Endothelial cell of umbilical vein (primary cell): ENCODE results near the gene TAMALIN. TPM values are rescaled to one million over a fixed set of nuclear protein-coding genes. Genes with fewer than 3 reads are reported as not detected.

Experiments
- BruUV-seq: library from RNA; stranded (reverse); fragments of 400-500 nt; replicated peaks from 2 replicates; lab custom pipeline; 2021; lab: Mats Ljungman, UMichigan
- CTCF ChIA-PET: fragments of 300-600, 350-600 bp; sonication (Branson Sonifier 250); formaldehyde crosslinking; loops from one replicate; lab custom pipeline; 2021; ENCODE audit warnings: antibody characterized with exemption, inconsistent platforms; lab: Charles Lee
- POLR2A ChIA-PET: fragments of 300-600, 350-600 bp; sonication (Branson Sonifier 250); formaldehyde crosslinking; loops from one replicate; lab custom pipeline; 2021; ENCODE audit warnings: antibody characterized with exemption, inconsistent platforms; lab: Charles Lee
- DNase-seq: peaks from one replicate; pipeline ENCODE4 v3.0.0-alpha.2; 2011; ENCODE audit warnings: low read depth, low spot score
- FAIRE-seq: peaks from 2 replicates; lab custom pipeline; 2011; peaks lifted over from hg19 to GRCh38; lab: Jason Lieb, UNC
- H2AFZ ChIP-seq: 2 replicates; pipeline ENCODE4 v1.6.0; 2012; ENCODE audit warnings: low read depth, low read length, control low read depth, inconsistent platforms
- H3K27ac ChIP-seq: 2 replicates; pipeline ENCODE4 v1.5.1; 2011; ENCODE audit warnings: low read depth, mild to moderate bottlenecking, control low read depth, low read length, moderate library complexity; ENCODE audit not compliant: insufficient read depth
- H3K27me3 ChIP-seq, 2 experiments: 2 replicates each; pipeline versions ENCODE4 v1.6.0 to v1.6.1; 2011; ENCODE audit warnings: low read length in 2 of 2, mixed read lengths in 1 of 2; ENCODE audit not compliant: control insufficient read depth in 2 of 2, insufficient read depth in 2 of 2
- H3K36me3 ChIP-seq, 2 experiments: 2 replicates in 1 of 2; 3 replicates in 1 of 2; pipeline ENCODE4 v1.5.1; 2011; ENCODE audit warnings: low read length in 2 of 2, mild to moderate bottlenecking in 1 of 2, moderate library complexity in 1 of 2; ENCODE audit not compliant: control insufficient read depth in 2 of 2, insufficient read depth in 2 of 2; ENCODE audit errors: extremely low read depth in 1 of 2
- H3K4me1 ChIP-seq: 3 replicates; pipeline ENCODE4 v1.5.1; 2011; ENCODE audit warnings: mild to moderate bottlenecking, low read length; ENCODE audit not compliant: control insufficient read depth, insufficient read depth; ENCODE audit errors: extremely low read depth
- H3K4me2 ChIP-seq: 2 replicates; pipeline ENCODE4 v1.6.1; 2011; ENCODE audit warnings: low read length, control low read depth, mixed read lengths; ENCODE audit not compliant: insufficient read depth
- H3K4me3 ChIP-seq, 3 experiments: fragments of 200-600 bp in 1 of 3; sonication (generic), shearing (Covaris generic) in 1 of 3; replicated peaks in 1 of 3; 2 replicates each; pipeline ENCODE4 v1.5.1; 2011 to 2016; ENCODE audit warnings: control low read depth in 3 of 3, low read length in 3 of 3, mild to moderate bottlenecking in 2 of 3, inconsistent platforms in 1 of 3, low read depth in 1 of 3, moderate library complexity in 1 of 3; ENCODE audit not compliant: insufficient read depth in 1 of 3
- H3K79me2 ChIP-seq: 2 replicates; pipeline ENCODE4 v1.6.0; 2012; ENCODE audit warnings: low read length, inconsistent platforms; ENCODE audit not compliant: control insufficient read depth, insufficient read depth
- H3K9ac ChIP-seq: replicated peaks from 2 replicates; pipeline ENCODE3; 2011; ENCODE audit warnings: low read length, control low read depth; ENCODE audit not compliant: insufficient read depth; ENCODE audit errors: extremely low read depth
- H3K9me1 ChIP-seq: replicated peaks from 3 replicates; pipeline ENCODE4 v1.6.0; 2011; ENCODE audit warnings: mild to moderate bottlenecking, low read length; ENCODE audit not compliant: control insufficient read depth, insufficient read depth; ENCODE audit errors: extremely low read depth
- H3K9me3 ChIP-seq: replicated peaks from 2 replicates; pipeline ENCODE4 v1.5.1; 2012; ENCODE audit warnings: low read length, inconsistent platforms; ENCODE audit not compliant: control insufficient read depth, insufficient read depth
- H4K20me1 ChIP-seq: replicated peaks from 2 replicates; pipeline ENCODE3; 2011; ENCODE audit warnings: mild to moderate bottlenecking, low read length; ENCODE audit not compliant: control insufficient read depth, insufficient read depth; ENCODE audit errors: extremely low read depth
- CTCF ChIP-seq, 2 donors: IDR thresholded peaks; 1 replicate in 1 of 2; 2 replicates in 1 of 2; pipeline ENCODE4 v1.5.1; 2011; ENCODE audit warnings: low read length in 2 of 2, mild to moderate bottlenecking in 2 of 2, moderate library complexity in 2 of 2, control low read depth in 1 of 2, inconsistent platforms in 1 of 2, low read depth in 1 of 2; ENCODE audit not compliant: insufficient read depth in 1 of 2; ENCODE audit errors: extremely low read depth in 1 of 2
- EZH2 ChIP-seq: IDR thresholded peaks from 2 replicates; pipeline ENCODE4 v1.6.1; 2012; ENCODE audit warnings: borderline replicate concordance, low read depth, mild to moderate bottlenecking, moderate library complexity, low read length, inconsistent platforms; ENCODE audit not compliant: severe bottlenecking
- FOS ChIP-seq: IDR thresholded peaks from 2 replicates; pipeline ENCODE4 v1.6.1; 2011; ENCODE audit warnings: mild to moderate bottlenecking, low read length, moderate library complexity, borderline replicate concordance; ENCODE audit not compliant: insufficient read depth
- GATA2 ChIP-seq: IDR thresholded peaks from 2 replicates; pipeline ENCODE4 v1.7.0; 2011; ENCODE audit warnings: low read depth, mild to moderate bottlenecking, moderate library complexity, mixed read lengths, low read length; ENCODE audit not compliant: insufficient read length, insufficient read depth
- JUN ChIP-seq: IDR thresholded peaks from 2 replicates; pipeline ENCODE4 v1.6.1; 2011; ENCODE audit warnings: borderline replicate concordance, low read depth; ENCODE audit not compliant: insufficient read length, insufficient read depth
- MYC ChIP-seq: IDR thresholded peaks from one replicate; pipeline ENCODE4 v1.6.1; 2011; ENCODE audit warnings: mild to moderate bottlenecking, low read depth, low read length
- POLR2A ChIP-seq: IDR thresholded peaks from 2 replicates; pipeline ENCODE4 v1.6.1; 2012; ENCODE audit warnings: low read depth, mild to moderate bottlenecking, control low read depth, low read length
- POLR2AphosphoS5 ChIP-seq: IDR thresholded peaks from 2 replicates; pipeline ENCODE4 v1.6.1; 2012; ENCODE audit warnings: low read depth, mild to moderate bottlenecking, control low read depth, low read length, moderate library complexity; ENCODE audit not compliant: insufficient read depth
- dilution Hi-C: fragments of 300-500 bp; cut with MboI; formaldehyde crosslinking; loops from one replicate; pipeline ENCODE4 v1.15.0; 2019; ENCODE audit warnings: low sequenced_read_pairs; ENCODE audit not compliant: extremely low pct_ligation_motif_present
- intact Hi-C: fragments of 100-400 bp; cut with micrococcal nuclease; formaldehyde crosslinking; loops from one replicate; pipeline ENCODE4 v1.10.0; 2022
- polyA plus RNA-seq, 4 experiments: library from polyadenylated mRNA; depleted of rRNA in 3 of 4; stranded (reverse) in 3 of 4; unstranded in 1 of 4; fragments of >200 nt; gene quantifications; 2 replicates each; pipeline versions ENCODE4 v1.2.1 to v1.2.3, GENCODE V29; 2011 to 2012; ENCODE audit warnings: missing spikeins in 1 of 4
- total RNA-seq: library from RNA; stranded (reverse); gene quantifications from 2 replicates; pipeline ENCODE4 v1.2.3, GENCODE V29; 2021
- TF ChIP-seq, protein P1 (sequence below): IDR thresholded peaks from 2 replicates; pipeline ENCODE4 v1.6.1; 2011; ENCODE audit not compliant: insufficient read depth, insufficient read length

The TAMALIN gene
- total and polyA plus RNA-seq, 2 donors (not counting 3 experiments of a cell fraction or from before 2014, with no cell fraction given), result 53.3 to 87.5 TPM

DNA sequence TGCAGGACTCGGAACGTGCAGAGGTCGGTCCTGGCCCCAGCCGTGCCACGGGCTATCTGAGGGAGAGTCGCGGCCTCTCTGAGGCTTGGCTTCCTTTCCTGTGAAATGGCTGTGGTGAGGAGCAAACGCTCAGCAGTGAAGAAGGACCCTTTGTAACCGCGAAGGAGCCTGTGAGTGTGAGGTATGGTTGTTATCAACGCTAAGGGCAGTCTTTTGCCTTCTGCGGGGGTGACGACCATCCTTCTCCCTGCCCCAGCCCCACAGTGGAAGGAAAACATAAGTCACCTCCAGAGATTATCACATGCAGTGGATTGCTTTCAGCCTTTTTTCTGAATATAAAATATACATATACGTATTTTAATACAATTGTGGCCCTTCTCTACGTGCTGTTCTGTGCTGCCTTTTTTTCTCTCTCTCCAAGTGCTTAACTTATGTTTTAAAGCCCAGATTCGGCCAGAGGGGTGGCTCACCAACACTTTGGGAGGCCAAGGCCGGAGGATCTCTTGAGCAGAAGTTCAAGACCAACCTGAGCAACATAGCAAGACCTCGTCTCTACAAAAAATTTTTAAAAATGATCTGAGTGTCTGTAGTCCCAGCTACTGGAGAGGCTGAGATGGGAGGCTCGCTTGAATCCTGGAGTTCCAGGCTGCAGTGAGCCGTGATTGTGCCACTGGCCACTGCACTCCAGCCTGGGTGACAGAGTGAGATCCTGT lies 17.4 kb downstream of the TAMALIN start:
- Histone ChIP-seq H2AFZ (peak overlapping the region; percentile 67), H3K9me3 (no peaks in the 10 kb centered on the region), H4K20me1 (no peaks in the 10 kb centered on the region), H3K4me3 (peak overlapping the region; percentile 2 to 69 (median 43)), H3K9me1 (no peaks in the 10 kb centered on the region), H3K9ac (peak overlapping the region; percentile 87), H3K36me3 (no peaks in the 10 kb centered on the region), H3K27ac (peak overlapping the region; percentile 94), H3K79me2 (no peaks in the 10 kb centered on the region), H3K4me2 (peak overlapping the region; percentile 92), H3K27me3 (no peaks in the 10 kb centered on the region), H3K4me1 (peaks cover 31% of the 10 kb centered on the region)
- BruUV-seq, result TSS peak; percentile 61
- ChIA-PET CTCF (interaction anchor here (0.6 to 13.1 kb wide), 27 partner anchors 8 to 856 kb away, joined by 3 to 946 read pairs (median 13); partner anchors contain the start of genes ATG101, NR4A1, SMIM41 and TAMALIN), POLR2A (interaction anchor here (0.7 to 12.4 kb wide), 4 partner anchors 14 to 57 kb away, joined by 3 to 221 read pairs (median 6); partner anchors contain the start of gene TAMALIN)
- dilution Hi-C loops (no loop called here), intact Hi-C loops (loop anchor here (1.0 kb wide), 2 partner anchors 31 to 98 kb away; no protein-coding TSS in a partner anchor)
- FAIRE-seq (no peak), DNase-seq (no peak)
- TF ChIP-seq MYC, result no peak
- TF ChIP-seq, protein P1, sequence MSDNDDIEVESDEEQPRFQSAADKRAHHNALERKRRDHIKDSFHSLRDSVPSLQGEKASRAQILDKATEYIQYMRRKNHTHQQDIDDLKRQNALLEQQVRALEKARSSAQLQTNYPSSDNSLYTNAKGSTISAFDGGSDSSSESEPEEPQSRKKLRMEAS, result no peak
- TF ChIP-seq GATA2, result no peak
- no peak for TF ChIP-seq JUN
- TF ChIP-seq POLR2A, result no peak
- TF ChIP-seq POLR2AphosphoS5, result no peak
- no peak for TF ChIP-seq EZH2
- TF ChIP-seq FOS, result no peak
- no peak for TF ChIP-seq CTCF (IDR thresholded peaks at IDR 0.05; ENCODE audit: extremely low read depth in 1 of 2, insufficient read depth in 1 of 2, low read depth in 1 of 2, low read length in 2 of 2)
